ENCODE measurements around the gene ADARB2. TPM values are rescaled to one million over a fixed set of nuclear protein-coding genes. Genes with fewer than 3 reads are reported as not detected.

The ADARB2 gene
- total and polyA plus RNA-seq, 10 of the 15 experiments (the other 5 are each of a cell fraction or from before 2014, with no cell fraction given), result 0.02 to 4.1 (median 0.76) TPM

DNA sequence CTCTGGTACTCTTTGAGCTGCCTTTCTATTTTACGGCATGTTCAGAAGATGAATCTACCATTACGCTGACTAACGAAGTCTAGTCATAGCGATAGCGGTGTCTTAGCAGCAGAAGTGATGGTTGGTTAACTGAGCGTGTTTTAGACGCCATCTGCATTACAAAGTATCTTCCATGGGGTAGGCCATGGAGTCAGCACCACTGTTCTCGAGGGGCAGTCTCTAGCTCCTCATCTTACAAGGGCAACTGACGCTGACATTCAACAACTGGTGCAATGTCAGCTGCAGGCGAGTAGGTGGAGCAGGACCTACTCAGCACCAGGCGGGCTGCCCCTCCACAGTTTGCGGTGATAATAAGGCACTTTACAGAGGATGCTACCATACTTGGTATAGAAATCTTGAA, 88.7 kb downstream of the ADARB2 start (continued):
- TF ChIP-seq NFYB (IDR thresholded peaks at IDR 0.05; ENCODE audit: insufficient read depth, low read depth, low read length) (no peak), JUND (IDR thresholded peaks at IDR 0.05; ENCODE audit: low read depth, low read length) (no peak), RCOR1 (conservative IDR thresholded peaks at IDR 0.05; ENCODE audit: low read depth, low read length) (no peak), ZBTB11 (CRISPR knock-in tag; IDR thresholded peaks at IDR 0.05) (no peak), SMC3 (IDR thresholded peaks at IDR 0.05; ENCODE audit: borderline replicate concordance, low read length) (no peak), ATF2 (IDR thresholded peaks at IDR 0.05; ENCODE audit: low read length) (peak; percentile 61; the same call in 1 of the 2 replicates), NRF1 (conservative IDR thresholded peaks at IDR 0.05; ENCODE audit: low read depth, low read length) (no peak), SPI1 (IDR thresholded peaks at IDR 0.05; ENCODE audit: borderline replicate concordance, insufficient read depth, low read depth, low read length) (no peak), SUZ12 (IDR thresholded peaks at IDR 0.05; ENCODE audit: unreplicated experiment) (no peak), POLR2AphosphoS5 (IDR thresholded peaks at IDR 0.05; ENCODE audit: low read length) (no peak), PML (IDR thresholded peaks at IDR 0.05; ENCODE audit: low read length) (no peak), FOS (IDR thresholded peaks at IDR 0.05; ENCODE audit: borderline replicate concordance, extremely low read depth, insufficient read length) (no peak), CREM (IDR thresholded peaks at IDR 0.05; ENCODE audit: low read depth) (peak; percentile 59; the same call in 1 of the 2 replicates), BHLHE40 (IDR thresholded peaks at IDR 0.05; ENCODE audit: borderline replicate concordance in 1 of 2, low read depth in 2 of 2, low read length in 1 of 2) (no peak; a peak in 1 of 4 replicates), MXI1 (IDR thresholded peaks at IDR 0.05; ENCODE audit: low read depth, low read length) (no peak), HDGF (IDR thresholded peaks at IDR 0.05) (no peak), ATF3 (IDR thresholded peaks at IDR 0.05; ENCODE audit: borderline replicate concordance, extremely low read depth, low read depth, low read length) (no peak), GATAD2B (conservative IDR thresholded peaks at IDR 0.05; ENCODE audit: low read depth) (no peak), RFX5 (IDR thresholded peaks at IDR 0.05; ENCODE audit: low read depth, low read length) (no peak), NFIC (IDR thresholded peaks at IDR 0.05; ENCODE audit: low read depth, low read length) (peak; percentile 37; the same call in 1 of the 2 replicates), IRF4 (IDR thresholded peaks at IDR 0.05; ENCODE audit: low read depth, low read length) (peak; percentile 90), YY1 (IDR thresholded peaks at IDR 0.05; ENCODE audit: low read depth, low read length) (peak; percentile 78)
- TF ChIP-seq, protein P1, sequence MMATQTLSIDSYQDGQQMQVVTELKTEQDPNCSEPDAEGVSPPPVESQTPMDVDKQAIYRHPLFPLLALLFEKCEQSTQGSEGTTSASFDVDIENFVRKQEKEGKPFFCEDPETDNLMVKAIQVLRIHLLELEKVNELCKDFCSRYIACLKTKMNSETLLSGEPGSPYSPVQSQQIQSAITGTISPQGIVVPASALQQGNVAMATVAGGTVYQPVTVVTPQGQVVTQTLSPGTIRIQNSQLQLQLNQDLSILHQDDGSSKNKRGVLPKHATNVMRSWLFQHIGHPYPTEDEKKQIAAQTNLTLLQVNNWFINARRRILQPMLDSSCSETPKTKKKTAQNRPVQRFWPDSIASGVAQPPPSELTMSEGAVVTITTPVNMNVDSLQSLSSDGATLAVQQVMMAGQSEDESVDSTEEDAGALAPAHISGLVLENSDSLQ (IDR thresholded peaks at IDR 0.05), result no peak

Data from GM12878 (cell line).